Stimulated activated effector memory CD8-positive, alpha-beta T cell treated with anti-CD3 and anti-CD28 coated beads, Interleukin-12 subunit alpha, Interleukin-12 subunit beta, amount 100 ng/mL, for 72 hours (primary cell): Measurements from ENCODE around the gene PAXX.

ENCODE experiments used
- ATAC-seq: fragments of 150-1000 bp; cut with Tn5 transposase; 2 replicates; pipeline ENCODE4 v1.10.0; 2021
- DNase-seq, 2 donors: peaks; one replicate each; pipeline ENCODE4 v3.0.0; 2021 to 2022; ENCODE audit warnings: low spot score in 2 of 2
- H3K27ac Mint-ChIP-seq: one replicate; pipeline ENCODE4 v1.8.0; 2022; ENCODE audit warnings: mild to moderate bottlenecking, mixed read lengths
- H3K36me3 Mint-ChIP-seq: one replicate; pipeline ENCODE4 v1.8.0; 2022; ENCODE audit warnings: mild to moderate bottlenecking, mixed read lengths
- H3K4me1 Mint-ChIP-seq: one replicate; pipeline ENCODE4 v1.8.0; 2022; ENCODE audit warnings: mixed read lengths
- H3K4me3 Mint-ChIP-seq: one replicate; pipeline ENCODE4 v1.8.0; 2022; ENCODE audit warnings: mild to moderate bottlenecking, mixed read lengths
- H3K9me3 Mint-ChIP-seq: one replicate; pipeline ENCODE4 v1.8.0; 2022; ENCODE audit warnings: mixed read lengths

The PAXX gene

GRCh38 chr9:137042751-137043727, 50.8 kb downstream of the PAXX start:
- no peak overlapping the region for H3K27ac Mint-ChIP-seq
- H3K4me1 Mint-ChIP-seq = peaks cover 16% of the 10 kb centered on the region
- no peak overlapping the region for H3K4me3 Mint-ChIP-seq
- DNase-seq = no peak
- ATAC-seq = no peak
- no peaks in the 10 kb centered on the region for H3K9me3 Mint-ChIP-seq
- peaks cover 10% of the 10 kb centered on the region for H3K36me3 Mint-ChIP-seq
